ENCODE data around the gene PCGF3. TPM values are rescaled to one million over a fixed set of nuclear protein-coding genes. Genes with fewer than 3 reads are reported as not detected.
"Not testable (repeated sequence)": the region's sequence is repeated elsewhere in the genome, so short reads cannot be mapped to it uniquely, and the experiment has no call there.

The PCGF3 gene
- total RNA-seq, 1 donor from 2014 or later = 88.1 TPM

DNA sequence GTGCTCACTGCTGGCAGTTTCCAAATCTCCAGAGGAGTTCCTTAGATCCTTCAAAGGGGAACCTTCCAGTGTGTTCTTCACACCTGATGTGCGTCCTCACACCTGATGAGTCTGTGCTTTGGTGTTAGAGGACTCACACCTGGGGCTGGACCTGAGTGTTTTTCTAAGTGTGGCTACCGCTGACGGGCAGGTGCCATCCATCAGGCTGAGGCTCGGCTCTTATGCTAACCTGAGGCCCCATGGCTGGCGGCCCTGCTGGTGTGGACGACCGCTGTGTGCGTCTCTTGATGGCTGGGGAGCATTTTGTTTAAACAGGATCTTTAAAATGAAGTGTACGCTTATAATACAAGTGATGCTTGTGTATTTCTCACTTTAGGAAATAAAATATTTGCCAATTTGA is 28.4 kb downstream of the PCGF3 start:
- Mint-ChIP-seq H3K4me1 (no peaks in the 10 kb centered on the region), H3K36me3 (peaks cover 40% of the 10 kb centered on the region), H3K9me3 (no peaks in the 10 kb centered on the region), H3K27ac (no peak overlapping the region), H3K4me3 (no peak overlapping the region), H3K27me3 (ENCODE audit: low read depth) (no peaks in the 10 kb centered on the region)
- no peak for DNase-seq (ENCODE audit: low spot score in 2 of 2, unreplicated experiment in 2 of 2)
- TF ChIP-seq, protein P1, sequence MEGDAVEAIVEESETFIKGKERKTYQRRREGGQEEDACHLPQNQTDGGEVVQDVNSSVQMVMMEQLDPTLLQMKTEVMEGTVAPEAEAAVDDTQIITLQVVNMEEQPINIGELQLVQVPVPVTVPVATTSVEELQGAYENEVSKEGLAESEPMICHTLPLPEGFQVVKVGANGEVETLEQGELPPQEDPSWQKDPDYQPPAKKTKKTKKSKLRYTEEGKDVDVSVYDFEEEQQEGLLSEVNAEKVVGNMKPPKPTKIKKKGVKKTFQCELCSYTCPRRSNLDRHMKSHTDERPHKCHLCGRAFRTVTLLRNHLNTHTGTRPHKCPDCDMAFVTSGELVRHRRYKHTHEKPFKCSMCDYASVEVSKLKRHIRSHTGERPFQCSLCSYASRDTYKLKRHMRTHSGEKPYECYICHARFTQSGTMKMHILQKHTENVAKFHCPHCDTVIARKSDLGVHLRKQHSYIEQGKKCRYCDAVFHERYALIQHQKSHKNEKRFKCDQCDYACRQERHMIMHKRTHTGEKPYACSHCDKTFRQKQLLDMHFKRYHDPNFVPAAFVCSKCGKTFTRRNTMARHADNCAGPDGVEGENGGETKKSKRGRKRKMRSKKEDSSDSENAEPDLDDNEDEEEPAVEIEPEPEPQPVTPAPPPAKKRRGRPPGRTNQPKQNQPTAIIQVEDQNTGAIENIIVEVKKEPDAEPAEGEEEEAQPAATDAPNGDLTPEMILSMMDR (IDR thresholded peaks at IDR 0.05; ENCODE audit: unreplicated experiment) = no peak

DNA sequence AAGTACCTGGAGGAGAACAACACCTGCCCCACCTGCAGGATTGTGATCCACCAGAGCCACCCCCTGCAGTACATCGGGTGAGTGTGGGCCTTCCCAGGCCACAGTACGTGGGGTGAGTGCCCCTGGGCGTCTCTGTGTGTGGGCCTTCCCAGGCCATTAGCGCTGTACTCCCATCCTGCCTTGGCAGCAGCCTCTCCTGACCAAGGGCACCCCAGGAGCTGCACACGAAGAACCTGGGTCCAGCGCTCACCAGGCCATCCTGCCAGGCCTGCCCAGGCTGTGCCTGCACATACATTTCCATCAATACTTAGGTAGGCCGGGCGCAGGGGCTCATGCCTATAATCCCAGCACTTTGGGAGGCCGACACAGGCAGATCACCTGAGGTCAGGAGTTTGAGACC is 29.3 kb downstream of the PCGF3 start:
- no peaks in the 10 kb centered on the region for H3K27me3 Mint-ChIP-seq (ENCODE audit: low read depth)
- no peaks in the 10 kb centered on the region for H3K4me1 Mint-ChIP-seq
- no peak for DNase-seq (ENCODE audit: low spot score in 2 of 2, unreplicated experiment in 2 of 2)
- H3K9me3 Mint-ChIP-seq = no peaks in the 10 kb centered on the region
- no peak overlapping the region for H3K27ac Mint-ChIP-seq
- TF ChIP-seq, protein P1 (IDR thresholded peaks at IDR 0.05; ENCODE audit: unreplicated experiment) = no peak
- H3K4me3 Mint-ChIP-seq = no peak overlapping the region
- peaks cover 36% of the 10 kb centered on the region for H3K36me3 Mint-ChIP-seq

DNA sequence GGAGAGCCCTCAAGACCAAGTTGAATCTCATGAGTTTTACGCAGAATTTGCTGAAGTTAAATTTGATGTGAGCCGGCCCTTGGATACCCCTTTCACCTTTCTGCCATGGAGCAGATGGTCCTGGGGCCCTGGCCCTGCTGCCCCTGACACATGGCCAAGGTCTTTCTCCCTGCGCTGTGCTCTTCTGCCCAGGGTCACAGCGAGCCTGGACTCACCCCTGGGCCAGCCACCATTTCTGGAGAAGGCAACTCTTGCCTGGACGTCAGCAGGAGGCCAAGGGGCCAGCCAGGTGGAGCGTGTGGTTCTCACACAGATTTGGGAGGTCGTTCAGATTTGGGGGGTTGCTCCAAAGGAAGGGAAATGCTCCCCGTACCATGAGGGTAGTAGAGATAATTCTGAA is 30.0 kb downstream of the PCGF3 start:
- H3K4me3 Mint-ChIP-seq = no peak overlapping the region
- TF ChIP-seq, protein P1 (IDR thresholded peaks at IDR 0.05; ENCODE audit: unreplicated experiment) = no peak
- no peaks in the 10 kb centered on the region for H3K9me3 Mint-ChIP-seq
- H3K27ac Mint-ChIP-seq = no peak overlapping the region
- no peak for DNase-seq (ENCODE audit: low spot score in 2 of 2, unreplicated experiment in 2 of 2)
- no peaks in the 10 kb centered on the region for H3K27me3 Mint-ChIP-seq (ENCODE audit: low read depth)
- no peaks in the 10 kb centered on the region for H3K4me1 Mint-ChIP-seq
- peaks cover 33% of the 10 kb centered on the region for H3K36me3 Mint-ChIP-seq

DNA sequence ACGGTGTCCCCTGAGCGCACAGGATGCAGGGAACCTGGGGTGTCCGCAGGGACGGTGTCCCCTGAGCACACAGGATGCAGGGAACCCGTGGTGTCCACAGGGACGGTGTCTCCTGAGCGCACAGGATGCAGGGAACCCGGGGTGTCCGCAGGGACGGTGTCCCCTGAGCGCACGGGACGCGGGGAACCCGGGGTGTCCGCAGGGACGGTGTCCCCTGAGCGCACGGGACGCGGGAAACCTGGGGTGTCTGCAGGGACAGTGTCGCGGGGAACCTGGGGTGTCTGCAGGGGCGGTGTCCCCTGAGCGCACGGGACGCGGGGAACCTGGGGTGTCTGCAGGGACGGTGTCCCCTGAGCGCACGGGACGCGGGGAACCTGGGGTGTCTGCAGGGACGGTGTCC is 30.9 kb downstream of the PCGF3 start:
- peaks cover 33% of the 10 kb centered on the region for H3K36me3 Mint-ChIP-seq
- not testable (repeated sequence) for H3K4me3 Mint-ChIP-seq; H3K4me1 Mint-ChIP-seq; DNase-seq (ENCODE audit: low spot score in 2 of 2, unreplicated experiment in 2 of 2); H3K27me3 Mint-ChIP-seq (ENCODE audit: low read depth); H3K27ac Mint-ChIP-seq; H3K9me3 Mint-ChIP-seq

DNA sequence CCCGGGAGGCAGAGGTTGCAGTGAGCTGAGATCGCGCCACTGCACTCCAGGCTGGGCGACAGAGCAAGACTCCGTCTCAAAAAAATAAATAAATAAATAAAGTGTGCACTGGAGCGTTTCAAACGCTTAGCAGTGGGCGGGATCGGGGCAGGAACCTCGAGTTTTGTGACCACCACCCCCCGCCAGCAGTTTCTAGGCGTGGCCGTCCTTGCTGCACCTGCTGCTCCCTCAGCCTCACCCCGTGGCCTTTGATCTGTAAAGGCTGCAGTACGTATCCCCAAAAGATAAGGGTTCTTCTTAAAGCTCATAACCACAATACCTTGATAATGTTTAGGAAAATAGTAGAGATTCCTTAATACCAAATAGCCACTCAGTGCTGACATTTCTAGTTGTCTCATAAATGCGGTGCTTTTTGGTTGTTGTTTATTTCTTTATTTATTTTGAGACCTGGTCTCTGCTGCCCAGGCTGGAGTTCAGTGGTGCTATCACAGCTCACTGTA is 33.2 kb downstream of the PCGF3 start:
- Mint-ChIP-seq H3K9me3 (no peaks in the 10 kb centered on the region), H3K36me3 (peaks cover 43% of the 10 kb centered on the region), H3K4me3 (no peak overlapping the region), H3K27me3 (ENCODE audit: low read depth) (no peaks in the 10 kb centered on the region), H3K27ac (no peak overlapping the region), H3K4me1 (no peaks in the 10 kb centered on the region)
- DNase-seq (ENCODE audit: low spot score in 2 of 2, unreplicated experiment in 2 of 2) = no peak
- TF ChIP-seq, protein P1 (IDR thresholded peaks at IDR 0.05; ENCODE audit: unreplicated experiment) = no peak

DNA sequence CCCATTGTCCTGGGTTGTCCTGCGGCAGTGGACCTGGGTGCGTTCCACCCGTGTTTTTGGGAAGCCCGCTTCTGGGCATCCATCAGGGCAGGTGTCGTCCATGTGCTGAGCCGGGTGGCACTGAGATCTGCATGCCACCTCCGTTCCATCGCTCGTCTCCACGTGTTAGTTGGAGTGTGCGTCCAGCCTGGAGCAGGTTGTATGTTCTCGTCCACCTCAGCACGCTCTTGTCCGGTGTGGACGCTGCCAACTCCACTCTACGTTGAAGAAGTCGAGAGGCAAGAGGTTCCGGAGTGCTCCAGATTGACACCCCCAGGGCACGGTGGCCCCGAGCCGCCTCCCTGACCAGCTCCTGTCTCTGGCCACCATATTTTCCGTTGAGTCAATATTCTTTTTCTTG is 33.9 kb downstream of the PCGF3 start:
- TF ChIP-seq, protein P1 (IDR thresholded peaks at IDR 0.05; ENCODE audit: unreplicated experiment) = no peak
- H3K9me3 Mint-ChIP-seq = no peaks in the 10 kb centered on the region
- H3K4me1 Mint-ChIP-seq = no peaks in the 10 kb centered on the region
- no peak overlapping the region for H3K4me3 Mint-ChIP-seq
- H3K36me3 Mint-ChIP-seq = peaks cover 45% of the 10 kb centered on the region
- no peak for DNase-seq (ENCODE audit: low spot score in 2 of 2, unreplicated experiment in 2 of 2)
- H3K27me3 Mint-ChIP-seq (ENCODE audit: low read depth) = no peaks in the 10 kb centered on the region
- H3K27ac Mint-ChIP-seq = no peak overlapping the region
